HUES48 (cell line): ENCODE data around the gene MMP24.
"Not testable (repeated sequence)": the region's sequence is repeated elsewhere in the genome, so short reads cannot be mapped to it uniquely, and the experiment has no call there.

Experiments used
- H3K27ac ChIP-seq: one replicate; pipeline ENCODE4 v1.7.0; 2013; ENCODE audit warnings: low read depth, low read length, inconsistent platforms
- H3K27me3 ChIP-seq: 2 replicates; pipeline ENCODE4 v1.6.1; 2013; ENCODE audit warnings: mild to moderate bottlenecking, low read length; ENCODE audit not compliant: control insufficient read depth, insufficient read depth
- H3K36me3 ChIP-seq: 2 replicates; pipeline ENCODE4 v1.6.1; 2013; ENCODE audit warnings: low read length; ENCODE audit not compliant: control insufficient read depth, insufficient read depth
- H3K4me1 ChIP-seq: 2 replicates; pipeline ENCODE4 v1.6.1; 2013; ENCODE audit warnings: mild to moderate bottlenecking, low read length; ENCODE audit not compliant: control insufficient read depth, insufficient read depth
- H3K4me3 ChIP-seq: 2 replicates; pipeline ENCODE4 v1.5.1; 2013; ENCODE audit warnings: mild to moderate bottlenecking, low read depth, low read length
- H3K9ac ChIP-seq: 2 replicates; pipeline ENCODE4 v1.6.1; 2013; ENCODE audit warnings: mild to moderate bottlenecking, low read depth, low read length, moderate library complexity
- H3K9me3 ChIP-seq: 2 replicates; pipeline ENCODE4 v1.6.1; 2013; ENCODE audit warnings: low read length; ENCODE audit not compliant: control insufficient read depth, insufficient read depth

Gene MMP24

DNA sequence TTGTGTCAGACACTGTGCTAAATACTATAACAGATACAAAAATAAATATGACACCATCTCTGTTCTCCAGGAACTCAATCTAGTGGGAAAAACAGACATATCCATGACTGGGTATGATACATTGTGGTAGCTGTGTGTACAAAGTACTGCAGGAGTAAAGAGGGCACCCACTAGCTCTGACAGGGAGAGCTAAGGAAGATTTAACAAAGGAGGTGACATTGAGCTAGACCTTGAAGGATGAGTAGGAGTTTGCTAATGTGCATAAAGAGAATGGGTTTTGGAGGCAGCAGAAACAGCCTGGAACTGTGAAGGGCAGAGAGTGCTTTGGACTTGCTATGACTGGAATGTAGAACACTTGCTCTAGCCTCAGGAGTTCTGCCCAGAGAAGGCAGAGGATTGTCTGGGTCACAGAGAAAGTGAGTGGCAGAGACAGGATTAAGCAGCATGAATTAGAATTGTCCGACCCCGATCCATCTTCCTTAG lies 14.4 kb downstream of the MMP24 start:
- Histone ChIP-seq H3K4me1 (peaks cover 9% of the 10 kb centered on the region), H3K27me3 (no peaks in the 10 kb centered on the region), H3K9ac (no peak overlapping the region), H3K9me3 (no peaks in the 10 kb centered on the region), H3K36me3 (no peaks in the 10 kb centered on the region), H3K4me3 (no peak overlapping the region), H3K27ac (no peak overlapping the region)

DNA sequence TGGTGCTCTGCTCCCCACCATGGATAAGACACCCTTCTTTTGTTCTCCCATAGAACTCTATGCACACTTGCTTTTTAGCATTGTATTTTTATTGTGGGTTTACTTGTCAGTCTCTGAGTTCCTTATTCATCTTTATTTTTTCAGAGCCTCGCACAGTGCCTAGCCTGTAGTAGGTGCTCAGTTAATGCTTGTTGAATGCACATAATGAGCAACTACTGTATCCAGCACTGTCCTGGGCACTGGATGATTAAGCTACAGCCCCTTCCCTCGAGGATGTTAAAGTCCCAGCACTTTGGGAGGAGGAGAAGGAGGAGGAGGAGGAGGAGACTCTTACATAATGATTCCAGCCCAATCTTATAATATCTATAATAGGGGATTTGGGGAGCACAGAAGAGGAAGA lies 16.8 kb downstream of the MMP24 start:
- H3K27ac ChIP-seq, result no peak overlapping the region
- peaks cover 9% of the 10 kb centered on the region for H3K4me1 ChIP-seq
- H3K27me3 ChIP-seq, result no peaks in the 10 kb centered on the region
- no peak overlapping the region for H3K4me3 ChIP-seq
- no peaks in the 10 kb centered on the region for H3K9me3 ChIP-seq
- no peak overlapping the region for H3K9ac ChIP-seq
- peaks cover 14% of the 10 kb centered on the region for H3K36me3 ChIP-seq

DNA sequence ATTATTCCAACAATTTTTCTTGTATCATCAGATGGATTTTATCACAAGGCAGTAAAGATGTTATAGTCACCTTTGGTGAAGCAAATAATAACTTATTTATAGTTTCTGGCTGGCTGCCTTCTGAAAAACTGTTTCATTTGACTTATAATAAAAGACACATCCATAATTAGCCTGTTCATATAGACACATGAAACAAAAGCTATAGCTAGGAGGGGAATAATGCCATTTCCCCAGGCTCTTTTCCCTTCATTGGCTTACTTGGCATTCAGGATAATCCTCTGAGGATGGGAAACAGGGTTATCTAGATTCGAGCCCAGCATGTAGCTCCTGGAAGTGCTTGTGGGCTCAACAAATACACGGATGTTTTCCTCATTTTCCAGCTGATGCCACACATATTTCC lies 17.5 kb downstream of the MMP24 start:
- H3K27ac ChIP-seq, result no peak overlapping the region

DNA sequence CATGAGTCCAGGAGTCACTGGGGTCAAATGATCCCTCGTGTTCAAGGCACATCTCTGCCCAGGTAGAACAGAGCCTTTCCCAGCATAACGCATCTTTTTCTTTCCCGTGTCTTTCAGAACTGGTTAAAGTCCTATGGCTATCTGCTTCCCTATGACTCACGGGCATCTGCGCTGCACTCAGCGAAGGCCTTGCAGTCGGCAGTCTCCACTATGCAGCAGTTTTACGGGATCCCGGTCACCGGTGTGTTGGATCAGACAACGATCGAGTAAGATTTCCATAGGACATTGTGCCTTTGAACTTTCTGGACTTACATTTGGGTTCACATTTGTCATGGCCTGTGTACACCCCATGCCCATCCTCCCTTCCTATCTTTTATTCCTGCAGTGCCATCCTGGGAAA lies 20.2 kb downstream of the MMP24 start:
- Histone ChIP-seq H3K4me1 (peaks cover 7% of the 10 kb centered on the region; the same call in 1 of the 2 replicates), H3K4me3 (no peak overlapping the region), H3K9ac (no peak overlapping the region), H3K27ac (no peak overlapping the region), H3K36me3 (peaks cover 18% of the 10 kb centered on the region), H3K9me3 (no peaks in the 10 kb centered on the region), H3K27me3 (no peaks in the 10 kb centered on the region)

More for the DNA sequence above, 17.5 kb downstream of the MMP24 start:
- H3K9me3 ChIP-seq, result no peaks in the 10 kb centered on the region
- no peak overlapping the region for H3K9ac ChIP-seq
- H3K27me3 ChIP-seq, result no peaks in the 10 kb centered on the region
- no peak overlapping the region for H3K4me3 ChIP-seq
- H3K36me3 ChIP-seq, result peaks cover 14% of the 10 kb centered on the region
- peaks cover 12% of the 10 kb centered on the region for H3K4me1 ChIP-seq

DNA sequence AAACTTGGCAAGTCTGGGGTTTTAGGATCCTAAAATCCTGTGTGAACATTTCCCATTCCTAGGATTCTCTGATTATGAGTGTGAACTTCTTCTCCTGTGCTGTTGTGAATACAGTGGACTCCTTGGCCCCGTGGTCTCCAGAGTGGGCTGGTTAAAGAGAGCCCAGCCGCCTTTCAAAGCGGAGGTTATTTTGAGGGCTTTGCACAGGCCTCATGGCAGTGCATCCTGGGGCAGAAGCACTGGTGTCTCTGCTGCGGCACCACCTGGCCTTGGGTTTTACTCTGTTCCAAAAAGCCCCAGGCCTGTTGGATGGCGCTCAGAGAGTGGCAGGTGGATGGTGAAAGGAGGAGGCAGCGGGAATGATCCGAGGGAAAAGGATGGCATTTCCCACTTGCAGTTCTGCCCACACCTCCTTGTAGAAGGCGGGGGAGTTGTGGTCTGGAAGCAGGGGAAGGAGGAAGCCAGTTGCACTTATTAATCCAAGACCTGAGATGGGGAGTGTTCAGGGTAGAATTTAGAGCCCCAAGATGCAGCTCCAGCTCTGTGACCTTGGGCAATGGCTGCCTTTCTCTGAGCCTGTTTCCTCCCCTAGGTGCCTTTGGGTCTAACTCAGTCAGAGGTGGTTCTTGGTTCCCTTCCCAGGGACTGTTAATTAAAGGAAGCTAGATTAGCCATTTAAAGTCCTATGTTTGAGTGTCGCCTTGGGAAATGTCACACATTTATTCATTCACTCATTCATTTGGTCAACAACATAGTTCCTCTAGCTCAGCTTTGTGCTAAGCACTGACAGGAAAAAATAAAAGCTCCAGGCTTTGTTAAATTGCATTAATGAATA lies 22.4 kb downstream of the MMP24 start:
- peaks cover 7% of the 10 kb centered on the region; the same call in 1 of the 2 replicates for H3K4me1 ChIP-seq
- no peak overlapping the region for H3K27ac ChIP-seq
- no peaks in the 10 kb centered on the region for H3K9me3 ChIP-seq
- H3K9ac ChIP-seq, result no peak overlapping the region
- H3K27me3 ChIP-seq, result no peaks in the 10 kb centered on the region
- H3K36me3 ChIP-seq, result peaks cover 23% of the 10 kb centered on the region
- no peak overlapping the region for H3K4me3 ChIP-seq

DNA sequence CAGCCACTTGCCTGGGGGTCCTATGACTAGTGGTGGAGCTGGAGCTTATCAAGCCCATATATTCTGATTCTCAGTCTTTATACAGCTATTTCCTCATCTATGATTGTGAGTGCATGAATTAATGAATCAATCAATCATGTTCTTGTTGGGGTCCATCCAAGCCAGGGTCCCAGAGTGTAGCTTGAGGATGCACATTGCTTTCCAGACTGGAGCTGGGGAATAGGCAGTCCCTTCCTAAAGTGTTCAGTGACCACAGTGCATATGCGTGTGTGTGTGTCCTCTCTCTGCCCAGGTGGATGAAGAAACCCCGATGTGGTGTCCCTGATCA lies 25.1 kb downstream of the MMP24 start:
- H3K27me3 ChIP-seq, result no peaks in the 10 kb centered on the region
- peaks cover 44% of the 10 kb centered on the region for H3K36me3 ChIP-seq
- no peaks in the 10 kb centered on the region for H3K9me3 ChIP-seq
- H3K4me3 ChIP-seq, result no peak overlapping the region
- H3K9ac ChIP-seq, result no peak overlapping the region
- H3K4me1 ChIP-seq, result peaks cover 7% of the 10 kb centered on the region; the same call in 1 of the 2 replicates
- no peak overlapping the region for H3K27ac ChIP-seq

DNA sequence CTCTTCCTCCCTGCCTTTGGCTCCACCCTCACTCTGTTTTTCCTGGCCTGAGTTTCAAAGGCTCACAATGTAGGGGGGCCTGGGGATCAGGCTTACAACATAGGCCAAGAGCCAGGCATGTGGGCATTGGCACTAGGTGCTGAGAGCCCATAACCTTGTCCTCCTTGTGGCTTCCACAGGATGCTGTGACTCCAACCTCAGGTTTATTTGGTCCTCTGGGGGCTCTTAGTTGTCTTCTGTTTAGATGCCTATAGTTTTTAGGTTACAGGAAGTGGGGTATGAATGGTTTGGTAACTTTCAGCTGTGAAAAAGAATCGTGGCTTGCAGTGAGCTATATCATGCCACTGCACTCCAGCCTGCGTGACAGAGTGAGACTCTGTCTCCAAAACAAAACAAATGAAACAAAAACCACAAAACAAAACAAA lies 25.6 kb downstream of the MMP24 start:
- Histone ChIP-seq H3K27me3 (no peaks in the 10 kb centered on the region), H3K9me3 (no peaks in the 10 kb centered on the region), H3K4me1 (peaks cover 7% of the 10 kb centered on the region; the same call in 1 of the 2 replicates), H3K36me3 (peaks cover 43% of the 10 kb centered on the region), H3K9ac (no peak overlapping the region), H3K27ac (no peak overlapping the region), H3K4me3 (no peak overlapping the region)

DNA sequence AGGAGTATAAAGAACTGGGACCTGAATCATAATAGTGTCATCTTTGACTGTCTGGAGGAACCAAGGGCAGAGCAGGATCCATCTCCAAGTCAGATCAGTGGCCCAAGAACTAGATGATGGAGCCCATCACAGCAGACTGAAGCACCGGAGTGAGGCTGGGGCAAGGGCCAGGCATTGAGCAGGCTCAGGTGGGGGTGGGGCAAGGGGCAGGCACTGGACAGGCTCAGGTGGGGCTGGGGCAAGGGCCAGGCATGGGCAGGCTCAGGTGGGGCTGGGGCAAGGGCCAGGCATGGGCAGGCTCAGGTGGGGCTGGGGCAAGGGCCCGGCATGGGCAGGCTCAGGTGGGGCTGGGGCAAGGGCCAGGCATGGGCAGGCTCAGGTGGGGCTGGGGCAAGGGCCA lies 26.1 kb downstream of the MMP24 start:
- not testable (repeated sequence) for H3K4me1 ChIP-seq, H3K27ac ChIP-seq, H3K9me3 ChIP-seq, H3K4me3 ChIP-seq, H3K9ac ChIP-seq, H3K27me3 ChIP-seq
- H3K36me3 ChIP-seq, result peaks cover 38% of the 10 kb centered on the region

DNA sequence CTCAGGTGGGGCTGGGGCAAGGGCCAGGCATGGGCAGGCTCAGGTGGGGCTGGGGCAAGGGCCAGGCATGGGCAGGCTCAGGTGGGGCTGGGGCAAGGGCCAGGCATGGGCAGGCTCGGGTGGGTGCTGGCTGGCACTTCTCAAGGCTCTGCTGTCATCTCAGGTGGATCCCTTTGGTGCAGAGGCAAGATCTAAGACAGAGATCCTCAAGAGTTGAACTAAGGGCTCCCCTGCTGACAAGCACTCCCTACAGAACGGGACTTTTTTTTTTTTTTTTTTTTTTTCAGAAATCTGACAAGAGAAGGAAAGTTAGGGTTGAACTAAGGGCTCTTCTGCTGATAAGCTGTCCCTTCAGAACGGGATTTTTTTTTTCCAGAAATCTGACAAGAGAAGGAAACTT lies 26.5 kb downstream of the MMP24 start:
- Histone ChIP-seq H3K27me3 (no peaks in the 10 kb centered on the region), H3K36me3 (peaks cover 34% of the 10 kb centered on the region), H3K9me3 (no peaks in the 10 kb centered on the region), H3K4me3 (no peak overlapping the region), H3K4me1 (peaks cover 8% of the 10 kb centered on the region; the same call in 1 of the 2 replicates), H3K27ac (no peak overlapping the region), H3K9ac (no peak overlapping the region)

DNA sequence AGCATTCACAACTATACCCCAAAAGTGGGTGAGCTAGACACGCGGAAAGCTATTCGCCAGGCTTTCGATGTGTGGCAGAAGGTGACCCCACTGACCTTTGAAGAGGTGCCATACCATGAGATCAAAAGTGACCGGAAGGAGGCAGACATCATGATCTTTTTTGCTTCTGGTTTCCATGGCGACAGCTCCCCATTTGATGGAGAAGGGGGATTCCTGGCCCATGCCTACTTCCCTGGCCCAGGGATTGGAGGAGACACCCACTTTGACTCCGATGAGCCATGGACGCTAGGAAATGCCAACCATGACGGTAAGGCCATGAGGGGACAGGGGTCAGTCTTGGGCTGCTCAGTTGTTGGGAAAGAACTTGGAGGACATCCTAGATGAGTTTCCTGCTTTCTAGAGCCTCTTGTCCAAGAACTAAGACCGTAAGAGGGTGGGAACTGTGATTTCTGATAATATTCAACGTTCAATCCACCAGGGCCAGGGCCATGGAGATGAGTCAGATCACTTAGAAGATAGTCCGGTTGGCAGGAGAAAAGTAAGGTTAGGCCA lies 28.0 kb downstream of the MMP24 start:
- Histone ChIP-seq H3K4me1 (peaks cover 12% of the 10 kb centered on the region; the same call in 1 of the 2 replicates), H3K4me3 (no peak overlapping the region), H3K9me3 (no peaks in the 10 kb centered on the region), H3K27me3 (no peaks in the 10 kb centered on the region), H3K27ac (no peak overlapping the region), H3K9ac (no peak overlapping the region), H3K36me3 (peaks cover 33% of the 10 kb centered on the region)

DNA sequence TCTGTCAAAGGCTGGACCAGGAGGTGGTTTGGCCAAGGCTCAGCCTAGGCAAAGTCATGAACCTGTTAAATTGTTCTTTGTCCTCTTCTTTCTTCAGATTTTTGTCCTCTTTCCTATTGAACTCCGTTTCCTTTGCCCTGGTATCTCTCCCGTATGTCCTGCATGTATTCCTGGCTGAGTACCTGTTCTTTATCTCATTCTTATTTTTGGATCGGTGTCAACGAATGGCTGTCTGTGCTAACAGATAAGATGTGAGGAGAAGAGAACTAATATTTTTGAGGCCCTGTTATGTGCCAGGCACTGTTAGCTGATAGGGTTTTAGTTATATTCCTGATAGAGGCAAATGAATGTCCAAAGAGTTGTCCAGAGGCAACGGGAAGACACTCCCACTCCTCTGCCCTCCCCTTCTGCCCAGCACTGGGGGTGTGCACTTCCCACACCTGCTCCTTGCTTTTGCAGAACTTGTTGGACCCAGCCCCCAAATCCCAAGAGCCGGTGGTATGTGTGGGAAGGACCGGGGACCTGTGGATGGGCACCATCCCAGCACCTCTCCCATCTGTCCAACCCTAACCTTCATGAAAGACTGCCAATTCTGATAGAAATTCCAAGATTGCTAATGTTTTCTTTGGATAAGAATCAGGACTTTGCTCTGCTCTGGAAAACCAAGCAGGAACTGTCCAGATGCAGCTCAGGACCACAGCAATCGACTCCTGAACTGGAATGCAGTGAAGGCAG lies 30.9 kb downstream of the MMP24 start:
- Histone ChIP-seq H3K27ac (no peak overlapping the region), H3K4me3 (no peak overlapping the region), H3K9ac (no peak overlapping the region), H3K4me1 (peaks cover 25% of the 10 kb centered on the region), H3K36me3 (peaks cover 25% of the 10 kb centered on the region), H3K27me3 (no peaks in the 10 kb centered on the region), H3K9me3 (no peaks in the 10 kb centered on the region)
